Right lobe of liver (tissue), 4 donors: ENCODE results near the gene HNRNPDL.

Experiments used
- CTCF ChIP-seq, 4 donors: fragments of 200-600 bp in 3 of 4; fragments of 450-650 bp in 1 of 4; IDR thresholded peaks; one replicate each; pipeline versions ENCODE4 v1.5.1 to v1.8.0; 2016 to 2022; ENCODE audit warnings: antibody characterized with exemption in 4 of 4, mild to moderate bottlenecking in 2 of 4
- POLR2A ChIP-seq: fragments of 450-650 bp; IDR thresholded peaks from one replicate; pipeline ENCODE4 v1.6.1; 2017; ENCODE audit warnings: antibody characterized with exemption, mild to moderate bottlenecking
- donor health status: DM: no; HTN: no; CAD: no.
- donor health status: DM: no; HTN: no; CAD: no.
- donor health status: DM: no; HTN: yes; CAD: no.

GRCh38 chr4:82450966-82451755 is 20.9 kb upstream of the HNRNPDL start:
- no peak for TF ChIP-seq CTCF (IDR thresholded peaks at IDR 0.05)
- no peak for TF ChIP-seq POLR2A
